HG03442 (cell line): ENCODE data around the gene PLPP2.
"Not testable (repeated sequence)": the region's sequence is repeated elsewhere in the genome, so short reads cannot be mapped to it uniquely, and the experiment has no call there.

ENCODE experiments used
- ATAC-seq: cut with Tn5 transposase; IDR thresholded peaks from one replicate; pipeline ENCODE4 v1.9.1; 2021; ENCODE audit warnings: mild to moderate bottlenecking, moderate library complexity; ENCODE audit not compliant: unreplicated experiment

The PLPP2 gene

DNA sequence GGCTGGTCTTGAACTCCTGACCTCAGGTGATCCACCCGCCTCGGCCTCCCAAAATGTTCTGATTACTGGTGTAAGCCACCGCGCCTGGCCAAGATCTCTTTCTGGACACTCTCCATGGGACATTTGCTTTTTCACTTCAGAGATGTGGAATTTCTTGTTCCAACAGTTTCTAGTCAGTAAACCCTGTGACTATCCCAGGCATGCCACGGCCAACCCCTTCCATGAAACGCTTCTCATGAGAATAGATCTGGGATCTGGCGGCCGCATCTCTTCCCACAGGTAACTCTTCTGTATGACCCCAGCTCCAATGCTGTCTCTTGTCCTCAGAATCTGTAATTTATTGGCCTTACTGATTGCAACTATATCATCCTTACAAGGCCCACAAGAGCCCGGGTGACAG lies 16.2 kb downstream of the PLPP2 start:
- ATAC-seq, result no peak

DNA sequence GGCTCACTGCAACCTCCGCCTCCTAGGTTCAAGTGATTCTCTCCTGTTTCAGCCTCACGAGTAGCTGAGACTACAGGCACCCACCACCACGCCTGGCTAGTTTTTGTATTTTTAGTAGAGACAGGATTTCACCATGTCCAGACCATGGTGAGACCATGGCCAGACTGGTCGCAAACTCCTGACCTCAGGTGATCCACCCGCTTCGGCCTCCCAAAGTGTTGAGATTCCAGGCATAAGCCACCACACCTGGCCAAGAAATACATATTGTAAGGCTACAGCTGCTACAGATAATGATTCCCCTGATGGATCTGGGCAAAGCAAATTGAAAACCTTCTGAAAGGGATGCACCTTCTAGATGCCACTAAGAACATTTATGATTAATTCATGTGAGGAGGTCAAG lies 17.8 kb downstream of the PLPP2 start:
- ATAC-seq, result no peak

DNA sequence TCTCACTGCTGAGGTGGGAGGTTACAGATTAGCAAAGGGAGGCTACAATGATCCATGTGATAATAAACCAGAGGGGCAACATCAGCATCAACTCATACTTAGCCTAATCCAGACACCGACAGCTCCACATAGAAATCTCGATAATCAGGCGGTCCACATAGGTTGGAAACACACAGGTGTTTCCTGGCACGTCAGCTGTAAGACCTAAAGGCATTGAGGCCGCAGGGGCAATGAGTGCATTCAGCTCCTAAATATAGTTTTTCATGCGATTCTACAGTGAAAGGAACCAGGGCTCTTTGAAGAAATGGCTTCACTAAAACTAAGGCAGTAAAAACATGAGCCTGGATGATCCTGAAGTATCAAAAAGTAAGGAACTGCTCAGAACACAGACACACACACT lies 19.3 kb downstream of the PLPP2 start:
- no peak for ATAC-seq

DNA sequence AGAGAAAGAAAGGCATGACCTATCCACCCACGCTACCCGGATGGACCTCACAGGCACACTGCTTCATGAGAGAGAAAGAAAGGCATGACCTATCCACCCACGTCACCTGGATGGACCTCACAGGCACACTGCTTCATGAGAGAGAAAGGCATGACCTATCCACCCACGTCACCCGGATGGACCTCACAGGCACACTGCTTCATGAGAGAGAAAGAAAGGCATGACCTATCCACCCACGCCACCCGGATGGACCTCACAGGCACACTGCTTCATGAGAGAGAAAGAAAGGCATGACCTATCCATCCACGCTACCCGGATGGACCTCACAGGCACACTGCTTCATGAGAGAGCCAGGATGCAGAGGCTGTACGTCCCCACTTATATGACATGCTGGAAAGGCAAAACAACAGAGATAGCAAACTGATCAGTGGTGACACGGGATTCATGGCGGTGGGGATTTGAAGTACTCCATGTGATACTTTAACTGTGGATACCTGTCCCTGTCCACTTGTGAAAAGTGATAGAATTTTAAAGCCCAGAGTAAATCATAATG lies 20.4 kb downstream of the PLPP2 start:
- ATAC-seq, result not testable (repeated sequence)

DNA sequence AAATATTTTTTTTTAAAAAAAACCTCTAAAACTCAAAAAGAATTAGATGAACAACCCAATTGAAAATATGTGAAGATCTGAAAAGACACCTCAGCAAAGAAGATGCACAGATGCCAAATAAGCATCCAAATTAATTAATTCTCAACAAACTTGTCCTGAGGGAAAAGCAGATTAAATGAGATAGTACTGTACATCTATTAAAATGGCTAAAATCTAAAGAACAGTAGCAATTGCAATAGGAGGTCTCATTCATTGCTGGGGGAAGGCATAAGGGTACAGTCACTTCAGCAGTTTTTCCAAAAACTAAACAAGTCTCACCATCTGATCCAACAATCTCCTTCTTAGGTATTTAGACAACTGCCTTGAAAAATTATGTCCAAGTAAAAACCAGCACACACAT lies 22.0 kb downstream of the PLPP2 start:
- ATAC-seq, result no peak

DNA sequence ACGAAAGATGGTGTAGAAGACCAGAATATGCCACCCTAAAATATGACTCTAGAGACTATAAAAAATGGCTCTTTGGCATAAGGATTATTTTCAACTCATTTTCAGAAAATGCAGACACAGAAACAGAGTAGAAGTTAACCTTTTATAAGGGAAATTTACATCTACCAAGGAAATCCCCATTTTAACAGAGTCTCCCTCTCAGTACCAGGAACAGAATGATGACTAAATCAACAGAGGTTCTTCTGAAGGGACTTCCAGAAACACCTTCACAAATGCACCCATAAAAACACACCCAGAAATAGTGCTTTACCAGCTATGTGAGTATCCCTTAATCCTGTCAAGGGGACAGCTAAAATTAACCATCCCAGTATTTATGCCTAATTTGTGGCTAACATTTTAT lies 29.1 kb downstream of the PLPP2 start:
- ATAC-seq, result no peak

DNA sequence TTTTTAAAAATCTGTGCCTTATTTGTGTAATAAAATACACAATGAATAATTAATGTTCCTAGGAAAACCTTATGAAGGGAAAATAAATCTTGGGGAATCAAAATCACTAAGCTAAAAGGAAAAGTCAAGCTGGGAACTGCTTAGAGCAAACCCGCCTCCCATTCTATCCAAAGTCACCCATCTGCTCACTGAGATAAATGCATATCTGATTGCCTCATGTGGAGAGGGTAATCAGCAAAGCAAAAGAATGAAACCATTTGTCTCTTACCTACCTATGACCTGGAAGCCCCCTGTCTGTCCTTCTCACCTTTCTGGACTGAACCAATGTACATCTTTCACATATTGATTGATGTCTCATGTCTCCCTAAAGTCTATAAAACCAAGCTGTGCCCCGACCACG lies 34.4 kb downstream of the PLPP2 start:
- ATAC-seq, result not testable (repeated sequence)

DNA sequence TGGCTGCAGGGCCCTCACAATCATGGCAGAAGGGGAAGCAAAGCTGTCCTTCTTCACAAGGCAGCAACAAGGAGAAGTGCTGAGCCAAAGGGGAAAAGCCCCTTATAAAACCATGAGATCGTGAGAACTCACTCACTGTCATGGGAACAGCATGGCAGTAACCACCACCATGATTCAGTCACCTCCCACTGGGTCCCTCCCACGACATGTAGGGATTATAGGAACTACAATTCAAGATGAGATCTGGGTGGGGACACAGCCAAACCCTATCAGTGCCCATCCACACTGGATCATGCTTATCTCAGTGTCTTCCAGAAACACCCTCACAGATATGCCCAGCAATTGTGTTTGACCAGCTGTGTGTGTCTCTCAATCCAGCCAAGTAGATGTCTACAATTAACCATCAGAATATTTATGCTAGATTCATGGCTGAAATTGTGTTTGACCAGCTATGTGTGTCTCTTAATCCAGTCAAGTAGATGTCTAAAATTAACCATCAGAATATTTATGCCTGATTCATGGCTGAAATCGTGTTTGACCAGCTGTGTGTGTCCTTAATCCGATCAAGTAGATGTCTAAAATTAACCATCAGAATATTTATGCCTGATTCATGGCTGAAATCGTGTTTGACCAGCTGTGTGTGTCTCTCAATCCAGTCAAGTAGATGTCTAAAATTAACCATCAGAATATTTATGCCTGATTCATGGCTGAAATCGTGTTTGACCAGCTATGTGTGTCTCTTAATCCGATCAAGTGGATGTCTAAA lies 38.6 kb downstream of the PLPP2 start:
- ATAC-seq, result not testable (repeated sequence)

DNA sequence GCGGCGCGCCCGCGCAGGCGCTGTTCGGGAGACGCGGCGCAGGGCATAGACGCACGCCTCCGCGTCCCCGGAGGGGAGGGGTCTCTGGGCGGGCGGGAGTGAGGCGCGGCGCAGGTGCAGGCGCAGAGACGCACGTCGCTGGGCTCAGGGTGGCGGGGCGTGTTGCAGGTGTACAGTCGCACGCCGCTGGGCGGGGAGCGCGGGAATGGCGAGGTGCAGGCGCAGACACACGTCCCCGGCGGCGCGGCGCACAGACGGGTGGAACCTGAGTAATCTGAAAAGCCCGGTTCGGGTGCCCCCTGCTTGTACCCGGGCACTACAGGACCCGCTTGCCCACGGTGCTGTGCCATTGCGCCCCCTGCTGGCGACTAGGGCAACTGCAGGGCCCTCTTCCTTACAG lies 44.7 kb downstream of the PLPP2 start:
- ATAC-seq, result no peak

DNA sequence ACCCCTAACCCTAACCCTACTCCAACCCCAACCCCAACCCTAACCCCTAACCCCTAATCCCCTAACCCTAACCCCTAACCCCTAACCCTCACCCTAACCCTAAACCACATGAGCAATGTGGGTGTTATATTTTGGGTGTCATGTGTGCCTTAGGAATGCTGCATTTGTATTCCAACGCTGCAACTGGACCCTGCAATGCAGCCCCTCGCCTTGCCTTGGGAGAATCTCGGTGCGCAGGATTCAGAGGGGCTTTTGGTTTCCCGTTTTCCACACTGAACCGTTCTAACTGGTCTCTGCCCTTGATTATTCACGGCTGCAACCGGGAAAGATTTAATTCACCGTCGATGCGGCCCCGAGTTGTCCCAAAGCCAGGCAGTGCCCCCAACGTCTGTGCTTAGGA lies 45.3 kb downstream of the PLPP2 start:
- ATAC-seq, result not testable (repeated sequence)

DNA sequence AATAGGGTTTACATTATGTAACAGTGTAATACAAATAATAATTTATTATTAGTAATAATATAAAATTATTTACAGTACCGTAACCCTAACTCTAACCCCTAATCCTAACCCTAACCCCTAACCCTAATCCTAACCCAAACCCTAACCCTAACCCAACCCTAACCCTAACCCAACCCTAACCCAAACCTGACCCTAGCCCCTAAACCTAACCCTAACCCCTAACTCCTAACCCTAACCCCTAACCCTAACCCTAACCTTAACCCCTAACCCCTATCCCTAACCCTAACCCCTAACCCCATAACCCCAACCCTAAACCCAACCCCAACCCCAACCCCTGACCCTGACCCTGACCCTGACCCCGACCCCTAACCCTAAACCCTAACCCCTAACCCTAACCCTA lies 45.7 kb downstream of the PLPP2 start:
- no peak for ATAC-seq
